ENCODE measurements around the gene ABCE1.

The ABCE1 gene

DNA sequence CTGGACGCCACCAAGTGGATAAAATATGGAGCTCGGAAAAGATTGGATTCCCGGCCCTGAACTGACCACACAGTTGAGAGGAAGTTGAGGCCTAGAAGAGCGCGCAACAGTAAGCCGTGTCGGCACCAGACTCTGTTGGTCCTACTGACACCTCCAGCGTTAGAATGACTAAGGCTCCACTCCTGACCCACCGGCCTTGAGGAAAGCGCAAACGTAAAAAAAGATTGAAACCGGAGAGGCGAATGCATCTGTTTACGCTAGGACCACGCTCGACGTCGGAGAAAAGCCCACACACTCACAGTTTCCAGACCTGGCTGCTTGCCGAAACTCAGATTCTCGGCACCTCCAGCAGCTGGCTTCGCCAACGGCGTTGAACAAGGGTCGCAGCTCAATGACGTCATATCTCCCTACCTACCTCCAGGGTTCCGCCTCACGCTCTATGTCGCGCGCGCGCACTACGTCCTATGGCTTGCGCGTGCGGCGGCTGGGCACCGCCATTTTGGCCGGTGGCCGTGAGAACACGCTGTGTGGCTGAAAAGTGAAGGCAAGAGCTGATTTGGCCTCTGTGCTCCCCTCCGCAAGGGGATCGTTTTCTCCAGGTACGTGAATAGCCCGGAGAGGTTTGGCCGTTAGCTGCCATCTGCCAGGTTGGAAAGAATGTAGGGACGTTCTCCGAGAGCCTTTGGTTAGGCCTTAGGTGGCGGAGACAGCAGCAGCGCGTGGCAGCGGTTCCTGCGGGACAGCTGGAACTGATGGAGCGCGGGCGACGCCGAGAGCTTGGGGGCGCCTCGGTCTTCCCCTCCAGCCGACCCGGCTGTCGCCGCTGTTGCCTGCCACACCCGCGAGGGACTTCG is at the start of gene ABCE1, which contains the start of gene ANAPC10:
ABCE1 (plus strand) TSS at position 491 of the 854 bp plus-strand sequence. CDS start 6,102 bp downstream, outside the sequence.
ANAPC10 (minus strand) TSS at position 376 of the 854 bp plus-strand sequence. CDS start 2,097 bp downstream, outside the sequence.
- TF ChIP-seq POLR2A (IDR thresholded peaks at IDR 0.05; ENCODE audit: low read length) (peak; percentile 95), GATA1 (IDR thresholded peaks at IDR 0.05; ENCODE audit: low read depth, low read length) (no peak)
- peak; percentile 99 for DNase-seq

DNA sequence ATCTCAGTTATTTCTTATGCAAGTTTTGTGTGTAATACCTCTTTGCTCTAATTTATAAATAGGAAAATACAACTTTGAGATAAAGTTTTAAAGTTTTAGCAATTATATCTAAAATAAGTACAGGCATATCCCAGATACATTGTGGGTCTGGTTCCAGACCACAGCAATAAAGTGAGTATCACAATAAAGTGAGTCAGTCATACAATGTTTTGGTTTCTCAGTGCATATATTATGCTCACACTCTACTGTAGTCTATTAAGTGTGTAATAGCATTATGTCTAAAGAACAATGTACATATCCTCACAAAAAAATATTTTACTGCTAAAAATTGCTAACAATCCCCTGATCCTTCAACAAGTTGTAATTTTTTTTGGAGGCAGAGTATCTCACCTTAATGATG is 49.3 kb upstream of the ABCE1 start:
- TF ChIP-seq POLR2A (IDR thresholded peaks at IDR 0.05; ENCODE audit: low read length) (no peak), GATA1 (IDR thresholded peaks at IDR 0.05; ENCODE audit: low read depth, low read length) (no peak)
- no peak for DNase-seq

DNA sequence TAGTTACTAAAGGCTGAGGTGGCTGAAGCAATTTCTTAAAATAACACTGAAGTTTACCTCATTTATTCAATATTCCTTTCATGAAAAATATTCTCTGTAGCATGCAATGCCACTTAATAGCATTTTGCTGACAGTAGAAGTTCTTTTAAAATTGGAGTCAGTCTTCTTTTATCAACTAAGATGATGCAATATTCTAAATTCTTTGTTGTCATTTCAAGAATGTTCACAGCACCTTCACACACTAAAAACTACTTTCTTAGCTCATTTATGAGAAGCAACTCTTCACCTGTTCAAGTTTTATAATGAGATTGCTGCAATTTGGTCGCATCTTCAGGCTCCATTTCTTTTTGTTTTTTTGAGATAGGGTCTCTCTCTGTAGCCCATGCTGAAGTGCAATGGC is 48.9 kb upstream of the ABCE1 start:
- no peak for DNase-seq
- TF ChIP-seq POLR2A (IDR thresholded peaks at IDR 0.05; ENCODE audit: low read length) (no peak), GATA1 (IDR thresholded peaks at IDR 0.05; ENCODE audit: low read depth, low read length) (no peak)

- TF ChIP-seq GATA1 (IDR thresholded peaks at IDR 0.05; ENCODE audit: low read depth, low read length) = no peak
- TF ChIP-seq POLR2A (IDR thresholded peaks at IDR 0.05; ENCODE audit: low read length) = no peak
- DNase-seq = no peak
These were observed 42.4 kb upstream of the ABCE1 start for GRCh38 chr4:145055533-145056257.

GRCh38 chr4:145056325-145057130 is 41.6 kb upstream of the ABCE1 start:
- TF ChIP-seq GATA1 (IDR thresholded peaks at IDR 0.05; ENCODE audit: low read depth, low read length) (no peak), POLR2A (IDR thresholded peaks at IDR 0.05; ENCODE audit: low read length) (no peak)
- DNase-seq = no peak

DNA sequence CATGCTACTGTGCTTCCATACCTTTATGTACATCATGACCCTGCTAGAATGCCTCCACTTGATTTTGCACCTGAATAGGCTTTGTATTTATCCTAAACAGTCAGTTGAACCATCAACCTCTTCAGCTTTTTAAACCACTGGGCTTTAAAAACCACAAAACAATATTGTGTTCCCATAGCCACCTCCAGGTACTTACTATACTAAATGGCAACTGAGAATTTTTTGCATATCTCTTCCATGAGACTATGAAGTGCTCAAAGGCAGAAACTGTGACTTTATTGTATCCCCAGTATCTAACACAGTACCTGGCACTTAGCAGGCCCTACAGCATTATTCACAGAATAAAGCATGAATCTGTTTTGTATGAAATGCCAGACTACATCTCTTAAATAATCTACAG is 39.9 kb upstream of the ABCE1 start:
- TF ChIP-seq POLR2A (IDR thresholded peaks at IDR 0.05; ENCODE audit: low read length) = no peak
- no peak for TF ChIP-seq GATA1 (IDR thresholded peaks at IDR 0.05; ENCODE audit: low read depth, low read length)
- DNase-seq = no peak

- peak; percentile 65 to 74 for DNase-seq
These were observed 36.7 kb upstream of the ABCE1 start for GRCh38 chr4:145061318-145061920.

DNA sequence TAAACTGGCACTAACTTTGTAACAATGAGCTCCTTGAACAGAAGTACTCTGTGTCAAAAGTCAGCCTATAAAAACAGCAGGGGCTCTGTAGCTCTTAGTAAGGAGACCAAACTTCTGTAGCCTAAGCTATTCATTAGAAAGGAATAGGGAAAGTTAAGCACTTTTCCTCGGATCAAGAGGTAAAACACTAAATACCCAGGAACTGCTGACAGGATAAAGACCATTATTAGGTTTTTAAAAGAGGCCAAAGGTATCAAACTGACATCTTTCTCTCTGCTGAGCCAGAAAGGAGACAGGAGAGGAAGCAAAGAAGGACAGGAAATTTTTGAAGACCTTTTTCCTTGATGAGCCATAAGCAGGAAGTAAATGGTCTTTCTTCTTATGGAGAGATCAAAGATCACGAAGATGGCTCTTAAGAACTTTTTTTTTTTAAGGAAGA is 32.0 kb upstream of the ABCE1 start:
- no peak for DNase-seq

More at GRCh38 chr4:145061318-145061920, 36.7 kb upstream of the ABCE1 start:
- TF ChIP-seq POLR2A (IDR thresholded peaks at IDR 0.05; ENCODE audit: low read length) (no peak), GATA1 (IDR thresholded peaks at IDR 0.05; ENCODE audit: low read depth, low read length) (no peak)

GRCh38 chr4:145069361-145069760 is 28.8 kb upstream of the ABCE1 start:
- TF ChIP-seq POLR2A (IDR thresholded peaks at IDR 0.05; ENCODE audit: low read length) (no peak), GATA1 (IDR thresholded peaks at IDR 0.05; ENCODE audit: low read depth, low read length) (no peak)
- no peak for DNase-seq

More for the DNA sequence above, 32.0 kb upstream of the ABCE1 start:
- TF ChIP-seq POLR2A (IDR thresholded peaks at IDR 0.05; ENCODE audit: low read length) (no peak), GATA1 (IDR thresholded peaks at IDR 0.05; ENCODE audit: low read depth, low read length) (no peak)

DNA sequence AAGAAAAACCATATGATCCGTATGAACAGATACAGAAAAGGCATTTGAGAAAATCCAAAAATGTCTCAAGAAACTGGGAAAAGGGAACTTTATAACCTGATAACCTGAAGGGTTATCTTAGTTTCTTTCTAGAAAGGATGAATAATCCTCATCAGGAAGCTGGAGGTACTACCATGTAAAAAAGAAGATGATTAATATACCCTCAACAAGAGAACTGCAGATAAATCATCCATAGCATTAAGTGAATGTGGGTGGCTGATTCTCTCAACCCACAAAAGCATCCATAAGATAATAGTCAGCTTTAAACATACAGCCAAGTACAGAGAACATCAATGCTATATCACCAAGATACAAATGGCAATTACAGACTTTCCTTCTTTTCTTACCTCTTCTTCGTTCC is 26.6 kb upstream of the ABCE1 start:
- TF ChIP-seq POLR2A (IDR thresholded peaks at IDR 0.05; ENCODE audit: low read length) (no peak), GATA1 (IDR thresholded peaks at IDR 0.05; ENCODE audit: low read depth, low read length) (no peak)
- no peak for DNase-seq

- DNase-seq = peak; percentile 68 to 89
- no peak for TF ChIP-seq POLR2A (IDR thresholded peaks at IDR 0.05; ENCODE audit: low read length)
These were observed 22.2 kb upstream of the ABCE1 start for GRCh38 chr4:145075742-145076468.

DNA sequence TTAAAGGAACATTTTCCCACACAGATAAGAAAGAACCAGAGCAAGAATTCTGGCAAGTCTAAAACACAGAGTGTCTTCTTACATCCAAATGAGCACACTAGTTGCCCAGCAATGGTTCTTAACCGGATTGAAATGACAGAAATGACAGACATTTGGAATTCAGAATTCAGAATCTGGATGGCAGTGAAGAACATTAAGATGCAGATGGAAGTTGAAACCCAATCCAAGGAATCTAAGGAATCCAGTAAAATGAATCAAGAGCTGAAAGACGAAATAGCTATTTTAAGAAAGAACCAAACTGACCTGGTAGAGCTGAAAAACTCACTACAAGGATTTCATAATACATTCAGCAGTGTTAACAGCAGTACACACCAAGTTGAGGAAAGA is 21.6 kb upstream of the ABCE1 start:
- no peak for DNase-seq
- TF ChIP-seq POLR2A (IDR thresholded peaks at IDR 0.05; ENCODE audit: low read length) (no peak), GATA1 (IDR thresholded peaks at IDR 0.05; ENCODE audit: low read depth, low read length) (no peak)

DNA sequence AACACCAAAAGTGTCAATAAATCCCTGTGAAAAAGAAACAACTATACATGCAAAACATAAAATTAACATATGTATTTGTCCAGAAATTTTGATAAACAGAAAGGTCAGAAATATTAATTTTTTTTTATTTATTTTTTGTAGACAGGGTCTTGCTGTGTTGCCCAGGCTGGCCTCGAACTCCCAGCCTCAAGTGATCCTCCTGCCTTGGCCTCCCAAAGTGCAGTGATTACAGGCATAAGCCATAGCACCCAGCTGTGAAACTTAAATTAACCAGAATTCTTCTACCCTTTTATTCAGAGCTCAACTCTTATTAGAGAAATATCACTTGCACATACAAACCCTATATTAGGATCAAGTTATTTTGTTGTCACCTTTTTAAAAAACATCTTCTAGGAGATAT is 16.4 kb upstream of the ABCE1 start:
- no peak for TF ChIP-seq POLR2A (IDR thresholded peaks at IDR 0.05; ENCODE audit: low read length)
- TF ChIP-seq GATA1 (IDR thresholded peaks at IDR 0.05; ENCODE audit: low read depth, low read length) = no peak
- no peak for DNase-seq
